Astrocyte (in vitro differentiated cells and primary cell): ENCODE measurements around the gene GBF1.

ENCODE experiments used
- CTCF ChIP-seq: IDR thresholded peaks from 2 replicates; pipeline ENCODE4 v1.5.1; 2011; ENCODE audit warnings: low read depth, mild to moderate bottlenecking, inconsistent platforms, low read length, moderate library complexity; ENCODE audit not compliant: insufficient read depth
- EZH2 ChIP-seq: IDR thresholded peaks from 2 replicates; pipeline ENCODE4 v1.6.1; 2012; ENCODE audit warnings: mild to moderate bottlenecking, low read length, inconsistent platforms; ENCODE audit not compliant: insufficient read depth

GRCh38 chr10:102423372-102423968 lies 178.1 kb downstream of the GBF1 start:
- TF ChIP-seq CTCF (no peak), EZH2 (no peak)
